HCT116 (cell line): ENCODE results near the gene SELENOM. TPM values are rescaled to one million over a fixed set of nuclear protein-coding genes. Genes with fewer than 3 reads are reported as not detected.

ENCODE experiments used
- ATAC-seq: fragments of 200-7000 bp; cut with Tn5 transposase; 2 replicates; pipeline ENCODE4 v1.9.1; 2020; ENCODE audit warnings: mild to moderate bottlenecking, moderate library complexity
- BruUV-seq: library from RNA; stranded (reverse); fragments of 400-500 nt; replicated peaks from 2 replicates; lab custom pipeline; 2021; lab: Mats Ljungman, UMichigan
- CTCF ChIA-PET: fragments of 300-600 bp; sonication (Branson Sonifier 250); formaldehyde crosslinking; loops from one replicate; lab custom pipeline; 2021; ENCODE audit warnings: antibody characterized with exemption; lab: Charles Lee
- POLR2A ChIA-PET: fragments of 300-600, 350-600 bp; sonication (Branson Sonifier 250); formaldehyde crosslinking; loops from one replicate; lab custom pipeline; 2021; ENCODE audit warnings: antibody characterized with exemption; lab: Charles Lee
- RAD21 ChIA-PET, 2 experiments: fragments of 300-600 bp; sonication (Branson Sonifier 250); formaldehyde crosslinking; loops; one replicate each; lab custom pipeline; 2023; ENCODE audit warnings: low total read pairs in 2 of 2; ENCODE audit not compliant: uncharacterized antibody in 2 of 2, unreplicated experiment in 2 of 2, low non-redundant PET in 1 of 2; lab: Charles Lee
- DNase-seq: peaks from one replicate; pipeline ENCODE4 v3.0.0-alpha.2; 2010; ENCODE audit warnings: low read depth, low spot score
- H2AFZ ChIP-seq: fragments of 200-600 bp; shearing (Covaris generic), sonication (generic); 2 replicates; pipeline ENCODE4 v1.6.1; 2017; ENCODE audit warnings: low read depth, mixed run types, mixed read lengths, antibody characterized with exemption, low read length; ENCODE audit not compliant: poor library complexity, severe bottlenecking
- H3K27ac ChIP-seq: 2 replicates; pipeline ENCODE4 v1.5.1; 2012; ENCODE audit warnings: low read depth, low read length
- H3K27me3 ChIP-seq: fragments of 200-600 bp; sonication (generic); 2 replicates; pipeline ENCODE4 v1.6.1; 2016; ENCODE audit warnings: mixed run types, low read length, mixed read lengths; ENCODE audit not compliant: insufficient read depth
- H3K36me3 ChIP-seq, 2 experiments: fragments of 200-500 bp in 1 of 2; fragments of 200-600 bp in 1 of 2; sonication (Bioruptor generic) in 1 of 2; sonication (generic) in 1 of 2; 2 replicates each; pipeline versions ENCODE4 v1.5.1 to v1.6.1; 2014 to 2016; ENCODE audit warnings: low read length in 2 of 2, inconsistent platforms in 1 of 2, mixed read lengths in 1 of 2, mixed run types in 1 of 2; ENCODE audit not compliant: insufficient read depth in 2 of 2, control insufficient read depth in 1 of 2
- H3K4me1 ChIP-seq, 2 experiments: fragments of 200-600 bp in 1 of 2; sonication (generic) in 1 of 2; 2 replicates each; pipeline versions ENCODE4 v1.5.1 to v1.6.1; 2012 to 2017; ENCODE audit warnings: low read length in 2 of 2, inconsistent platforms in 1 of 2, mild to moderate bottlenecking in 1 of 2, mixed read lengths in 1 of 2, mixed run types in 1 of 2, moderate library complexity in 1 of 2; ENCODE audit not compliant: insufficient read depth in 2 of 2, control insufficient read depth in 1 of 2
- H3K4me2 ChIP-seq: fragments of 200-600 bp; sonication (generic); 2 replicates; pipeline ENCODE4 v1.6.1; 2017; ENCODE audit warnings: mixed run types, low read length, mixed read lengths
- H3K4me3 ChIP-seq, 2 experiments: fragments of 200-600 bp in 1 of 2; sonication (generic) in 1 of 2; replicated peaks in 1 of 2; 2 replicates each; pipeline ENCODE4 v1.5.1; 2011 to 2016; ENCODE audit warnings: low read length in 2 of 2, control low read depth in 1 of 2, low read depth in 1 of 2, mild to moderate bottlenecking in 1 of 2, mixed read lengths in 1 of 2, mixed run types in 1 of 2
- H3K79me2 ChIP-seq: fragments of 200-600 bp; sonication (generic); 2 replicates; pipeline ENCODE4 v1.6.1; 2017; ENCODE audit warnings: mild to moderate bottlenecking, mixed run types, low read length, moderate library complexity, mixed read lengths; ENCODE audit not compliant: insufficient read depth
- H3K9ac ChIP-seq: fragments of 200-600 bp; sonication (generic); 2 replicates; pipeline ENCODE4 v1.6.1; 2016; ENCODE audit warnings: low read length, mixed read lengths
- H3K9me2 ChIP-seq: fragments of 200-600 bp; sonication (generic), shearing (Covaris generic); 2 replicates; pipeline ENCODE4 v1.6.1; 2017; ENCODE audit warnings: mixed run types, mild to moderate bottlenecking, moderate library complexity; ENCODE audit not compliant: insufficient read depth
- H3K9me3 ChIP-seq, 2 experiments: fragments of 200-500 bp in 1 of 2; fragments of 200-600 bp in 1 of 2; sonication (Bioruptor generic) in 1 of 2; sonication (generic) in 1 of 2; 2 replicates each; pipeline ENCODE4 v1.6.1; 2014 to 2017; ENCODE audit warnings: low read length in 2 of 2, mixed read lengths in 2 of 2, inconsistent platforms in 1 of 2, low read depth in 1 of 2, mild to moderate bottlenecking in 1 of 2, mixed run types in 1 of 2, moderate library complexity in 1 of 2; ENCODE audit not compliant: control insufficient read depth in 1 of 2, insufficient read depth in 1 of 2
- H4K20me1 ChIP-seq: fragments of 200-600 bp; sonication (generic), shearing (Covaris generic); 2 replicates; pipeline ENCODE4 v1.6.1; 2017; ENCODE audit warnings: mixed run types, mild to moderate bottlenecking, moderate library complexity; ENCODE audit not compliant: insufficient read depth
- CBX3 ChIP-seq: IDR thresholded peaks from 2 replicates; pipeline ENCODE4 v1.6.1; 2012; ENCODE audit warnings: low read depth
- CEBPB ChIP-seq: IDR thresholded peaks from 2 replicates; pipeline ENCODE4 v1.6.1; 2012; ENCODE audit warnings: low read depth
- CTCF ChIP-seq, 3 experiments: fragments of 200-600 bp in 1 of 3; sonication (generic) in 1 of 3; IDR thresholded peaks in 2 of 3; conservative IDR thresholded peaks in 1 of 3; 2 replicates each; pipeline ENCODE4 v1.5.1; 2012 to 2017; ENCODE audit warnings: low read depth in 2 of 3, low read length in 2 of 3, antibody characterized with exemption in 1 of 3, borderline replicate concordance in 1 of 3, control low read depth in 1 of 3, mild to moderate bottlenecking in 1 of 3, mixed read lengths in 1 of 3, mixed run types in 1 of 3, moderate library complexity in 1 of 3; ENCODE audit not compliant: insufficient read depth in 1 of 3
- EGR1 ChIP-seq: IDR thresholded peaks from 2 replicates; pipeline ENCODE4 v1.6.1; 2012; ENCODE audit warnings: low read depth
- ELF1 ChIP-seq: IDR thresholded peaks from 2 replicates; pipeline ENCODE4 v1.6.1; 2012; ENCODE audit warnings: low read depth, borderline replicate concordance
- EZH2 ChIP-seq: fragments of 200-600 bp; sonication (generic); IDR thresholded peaks from 2 replicates; pipeline ENCODE4 v1.6.1; 2017; ENCODE audit warnings: antibody characterized with exemption, mixed run types
- EZH2phosphoT487 ChIP-seq: fragments of 200-600 bp; IDR thresholded peaks from 2 replicates; pipeline ENCODE4 v1.6.1; 2018; ENCODE audit warnings: antibody characterized with exemption, borderline replicate concordance
- FOSL1 ChIP-seq: IDR thresholded peaks from 2 replicates; pipeline ENCODE4 v1.6.1; 2012; ENCODE audit warnings: low read depth
- JUND ChIP-seq: IDR thresholded peaks from 2 replicates; pipeline ENCODE4 v1.6.1; 2012
- MAX ChIP-seq: IDR thresholded peaks from 2 replicates; pipeline ENCODE4 v1.6.1; 2012
- POLR2A ChIP-seq: IDR thresholded peaks from 2 replicates; pipeline ENCODE4 v1.7.0; 2011; ENCODE audit warnings: borderline replicate concordance; ENCODE audit not compliant: insufficient read depth, insufficient read length; ENCODE audit errors: extremely low read depth
- POLR2AphosphoS5 ChIP-seq: IDR thresholded peaks from 2 replicates; pipeline ENCODE4 v1.6.1; 2011; ENCODE audit warnings: mild to moderate bottlenecking, low read depth, low read length, moderate library complexity
- RAD21 ChIP-seq: IDR thresholded peaks from 2 replicates; pipeline ENCODE4 v1.6.1; 2012; ENCODE audit warnings: low read depth, mild to moderate bottlenecking
- REST ChIP-seq: IDR thresholded peaks from 2 replicates; pipeline ENCODE4 v1.6.1; 2012; ENCODE audit warnings: low read depth
- SIN3A ChIP-seq: IDR thresholded peaks from 2 replicates; pipeline ENCODE4 v1.6.1; 2012; ENCODE audit warnings: low read depth
- SP1 ChIP-seq: IDR thresholded peaks from 2 replicates; pipeline ENCODE4 v1.6.1; 2012; ENCODE audit warnings: low read depth
- SRF ChIP-seq: IDR thresholded peaks from 2 replicates; pipeline ENCODE4 v1.6.1; 2012; ENCODE audit warnings: low read depth
- YY1 ChIP-seq: IDR thresholded peaks from 2 replicates; pipeline ENCODE4 v1.6.1; 2011; ENCODE audit warnings: low read length, low read depth, moderate library complexity, mild to moderate bottlenecking; ENCODE audit not compliant: insufficient replicate concordance; ENCODE audit errors: extremely low read depth
- ZBTB33 ChIP-seq: IDR thresholded peaks from 2 replicates; pipeline ENCODE4 v1.6.1; 2011; ENCODE audit warnings: mild to moderate bottlenecking, low read length, moderate library complexity; ENCODE audit not compliant: insufficient replicate concordance; ENCODE audit errors: extremely low read depth
- ZFX ChIP-seq: fragments of 450-650 bp; IDR thresholded peaks from 2 replicates; pipeline ENCODE4 v1.6.1; 2017
- intact Hi-C: fragments of 100-400 bp; cut with micrococcal nuclease; formaldehyde crosslinking; loops from 2 replicates; pipeline ENCODE4 v1.10.0; 2022
- total RNA-seq: library from RNA; stranded (reverse); gene quantifications from one replicate; pipeline ENCODE4 v1.2.1, GENCODE V29; 2021; ENCODE audit not compliant: unreplicated experiment

Gene SELENOM
- total RNA-seq, 1 experiment from 2014 or later, result 65.6 TPM

- POLR2A ChIA-PET, result interaction anchor here (0.9 to 7.6 kb wide), 4 partner anchors 13 to 24 kb away, joined by 4 to 86 read pairs (median 7); partner anchors contain the start of gene SELENOM
- intact Hi-C loops, result loop anchor here (5.0 to 10.0 kb wide), 2 partner anchors 116 to 659 kb away; partner anchors contain the start of genes MORC2, MTFP1 and TUG1
These were observed 24.0 kb downstream of the SELENOM start for GRCh38 chr22:31083377-31083768.

More at GRCh38 chr22:31083377-31083768, 24.0 kb downstream of the SELENOM start:
- H3K4me1 ChIP-seq, result peaks cover 30 to 71% of the 10 kb centered on the region in 2 experiments
- peaks cover 59% of the 10 kb centered on the region for H3K79me2 ChIP-seq
- H3K4me3 ChIP-seq, result peak overlapping the region; percentile 78 to 93
- H3K27me3 ChIP-seq, result no peaks in the 10 kb centered on the region
- ChIA-PET RAD21 (interaction anchor here in 1 of 2 experiments (0.5 to 1.8 kb wide), 2 partner anchors 24 to 320 kb away, joined by 3 read pairs; no protein-coding TSS in a partner anchor), CTCF (interaction anchor here (0.8 to 5.1 kb wide), 10 partner anchors 11 to 320 kb away, joined by 3 to 25 read pairs (median 16); partner anchors contain the start of genes MORC2, SELENOM and TUG1)
- peaks cover 5 to 11% of the 10 kb centered on the region in 2 experiments; a peak in 2 of 4 replicates for H3K36me3 ChIP-seq
- BruUV-seq, result no TSS peak
- no peaks in the 10 kb centered on the region for H3K9me3 ChIP-seq
- no peaks in the 10 kb centered on the region for H3K9me2 ChIP-seq
- H3K9ac ChIP-seq, result peak overlapping the region; percentile 92
- peak overlapping the region; percentile 94 for H3K27ac ChIP-seq
- H3K4me2 ChIP-seq, result peak overlapping the region; percentile 85
- ATAC-seq (no peak), DNase-seq (no peak)
- TF ChIP-seq CBX3 (no peak), EGR1 (no peak), ELF1 (no peak), REST (no peak), EZH2 (no peak), FOSL1 (no peak), SIN3A (no peak), SP1 (no peak), EZH2phosphoT487 (no peak), RAD21 (no peak), POLR2A (no peak), CTCF (IDR thresholded peaks at IDR 0.05 in 2 of 3, conservative IDR thresholded peaks at IDR 0.05 in 1 of 3; ENCODE audit: borderline replicate concordance in 1 of 3, insufficient read depth in 1 of 3, low read depth in 2 of 3, low read length in 2 of 3) (no peak), JUND (no peak), ZFX (no peak), POLR2AphosphoS5 (no peak), YY1 (no peak), SRF (no peak), MAX (no peak), CEBPB (no peak), ZBTB33 (no peak)
- no peaks in the 10 kb centered on the region for H4K20me1 ChIP-seq
- H2AFZ ChIP-seq, result no peak overlapping the region
